Measurements from ENCODE around the gene TTC34. TPM values are rescaled to one million over a fixed set of nuclear protein-coding genes. Genes with fewer than 3 reads are reported as not detected.

The TTC34 gene
- total and polyA plus RNA-seq, 9 of the 15 experiments (the other 6 are each of a cell fraction or from before 2014, with no cell fraction given) = 0.03 to 0.38 (median 0.05) TPM; not detected in 2

DNA sequence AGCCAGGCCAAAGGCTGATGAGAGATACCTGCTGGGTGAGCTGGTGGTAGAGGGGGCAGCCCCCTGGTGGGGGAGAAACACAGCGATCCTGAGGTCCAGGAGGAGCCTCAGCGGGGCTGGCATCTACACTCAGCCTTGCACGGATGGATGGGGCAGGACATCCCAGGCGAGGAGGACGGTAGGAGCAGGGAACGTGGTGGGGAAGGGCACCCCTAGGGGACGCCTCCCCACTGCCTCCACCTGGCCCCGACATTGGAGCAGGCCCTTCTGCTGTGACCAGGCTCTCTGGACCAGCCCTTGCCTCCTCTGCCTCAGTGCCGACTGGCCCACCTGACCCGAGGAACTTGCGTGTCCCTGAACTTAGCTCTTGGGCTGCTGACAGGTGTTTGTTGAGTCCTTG, 162.3 kb downstream of the TTC34 start:
- Histone ChIP-seq H3K4me2 (ENCODE audit: insufficient read depth, low read length) (no peak overlapping the region), H3K9me1 (ENCODE audit: control insufficient read depth, insufficient read depth, low read length) (peaks cover 2% of the 10 kb centered on the region), H3K4me1 (replicated peaks in 1 of 2; ENCODE audit: control insufficient read depth in 2 of 2, insufficient read depth in 2 of 2, low read length in 2 of 2) (peaks cover 0 to 33% of the 10 kb centered on the region in 2 experiments; a peak in 2 of 5 replicates), H3K4me3 (no peak overlapping the region), H3K79me2 (ENCODE audit: control insufficient read depth, insufficient read depth, low read length) (no peaks in the 10 kb centered on the region), H4K20me1 (replicated peaks; ENCODE audit: control insufficient read depth, insufficient read depth, low read length) (no peaks in the 10 kb centered on the region), H3K27me3 (ENCODE audit: control insufficient read depth in 2 of 2, insufficient read depth in 2 of 2, low read length in 2 of 2) (peaks cover 0 to 6% of the 10 kb centered on the region in 2 experiments; a peak in 1 of 5 replicates), H3K9me3 (replicated peaks; ENCODE audit: control insufficient read depth, insufficient read depth, low read depth, low read length) (no peaks in the 10 kb centered on the region), H3K27ac (ENCODE audit: extremely low read depth, low read depth, low read length) (no peak overlapping the region), H2AFZ (ENCODE audit: low read depth, low read length) (no peak overlapping the region), H3K9ac (ENCODE audit: insufficient read depth in 1 of 2, low read depth in 2 of 2, low read length in 2 of 2) (no peak overlapping the region), H3K36me3 (ENCODE audit: control insufficient read depth, insufficient read depth, low read length) (no peaks in the 10 kb centered on the region)
- TF ChIP-seq POLR2G (IDR thresholded peaks at IDR 0.05; ENCODE audit: low read depth, low read length) = 0 out of 2 replicates have a peak, but pooled peaks have one; percentile 14
- TF ChIP-seq, protein P1, sequence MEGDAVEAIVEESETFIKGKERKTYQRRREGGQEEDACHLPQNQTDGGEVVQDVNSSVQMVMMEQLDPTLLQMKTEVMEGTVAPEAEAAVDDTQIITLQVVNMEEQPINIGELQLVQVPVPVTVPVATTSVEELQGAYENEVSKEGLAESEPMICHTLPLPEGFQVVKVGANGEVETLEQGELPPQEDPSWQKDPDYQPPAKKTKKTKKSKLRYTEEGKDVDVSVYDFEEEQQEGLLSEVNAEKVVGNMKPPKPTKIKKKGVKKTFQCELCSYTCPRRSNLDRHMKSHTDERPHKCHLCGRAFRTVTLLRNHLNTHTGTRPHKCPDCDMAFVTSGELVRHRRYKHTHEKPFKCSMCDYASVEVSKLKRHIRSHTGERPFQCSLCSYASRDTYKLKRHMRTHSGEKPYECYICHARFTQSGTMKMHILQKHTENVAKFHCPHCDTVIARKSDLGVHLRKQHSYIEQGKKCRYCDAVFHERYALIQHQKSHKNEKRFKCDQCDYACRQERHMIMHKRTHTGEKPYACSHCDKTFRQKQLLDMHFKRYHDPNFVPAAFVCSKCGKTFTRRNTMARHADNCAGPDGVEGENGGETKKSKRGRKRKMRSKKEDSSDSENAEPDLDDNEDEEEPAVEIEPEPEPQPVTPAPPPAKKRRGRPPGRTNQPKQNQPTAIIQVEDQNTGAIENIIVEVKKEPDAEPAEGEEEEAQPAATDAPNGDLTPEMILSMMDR (IDR thresholded peaks at IDR 0.05 in 2 of 3, conservative IDR thresholded peaks at IDR 0.05 in 1 of 3; ENCODE audit: insufficient read depth in 2 of 3, low read depth in 1 of 3, low read length in 3 of 3) = 0 out of 6 replicates have a peak, but pooled peaks of 1 of the 3 experiments have one; percentile 15
- TF ChIP-seq, protein P2, sequence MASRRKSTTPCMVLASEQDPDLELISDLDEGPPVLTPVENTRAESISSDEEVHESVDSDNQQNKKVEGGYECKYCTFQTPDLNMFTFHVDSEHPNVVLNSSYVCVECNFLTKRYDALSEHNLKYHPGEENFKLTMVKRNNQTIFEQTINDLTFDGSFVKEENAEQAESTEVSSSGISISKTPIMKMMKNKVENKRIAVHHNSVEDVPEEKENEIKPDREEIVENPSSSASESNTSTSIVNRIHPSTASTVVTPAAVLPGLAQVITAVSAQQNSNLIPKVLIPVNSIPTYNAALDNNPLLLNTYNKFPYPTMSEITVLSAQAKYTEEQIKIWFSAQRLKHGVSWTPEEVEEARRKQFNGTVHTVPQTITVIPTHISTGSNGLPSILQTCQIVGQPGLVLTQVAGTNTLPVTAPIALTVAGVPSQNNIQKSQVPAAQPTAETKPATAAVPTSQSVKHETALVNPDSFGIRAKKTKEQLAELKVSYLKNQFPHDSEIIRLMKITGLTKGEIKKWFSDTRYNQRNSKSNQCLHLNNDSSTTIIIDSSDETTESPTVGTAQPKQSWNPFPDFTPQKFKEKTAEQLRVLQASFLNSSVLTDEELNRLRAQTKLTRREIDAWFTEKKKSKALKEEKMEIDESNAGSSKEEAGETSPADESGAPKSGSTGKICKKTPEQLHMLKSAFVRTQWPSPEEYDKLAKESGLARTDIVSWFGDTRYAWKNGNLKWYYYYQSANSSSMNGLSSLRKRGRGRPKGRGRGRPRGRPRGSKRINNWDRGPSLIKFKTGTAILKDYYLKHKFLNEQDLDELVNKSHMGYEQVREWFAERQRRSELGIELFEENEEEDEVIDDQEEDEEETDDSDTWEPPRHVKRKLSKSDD (conservative IDR thresholded peaks at IDR 0.05; ENCODE audit: low read length) = no peak
- CTCF ChIA-PET (ENCODE audit: low intra/inter-chr PET ratio) = no interaction called here
- in situ Hi-C loops (cut with MboI) (loop anchor here (10.0 kb wide), 1 partner anchor 224 kb away; the partner anchor contains the start of gene PEX10), intact Hi-C loops (cut with micrococcal nuclease) (no loop called here)
- POLR2A ChIA-PET = interaction anchor here (0.6 kb wide), 1 partner anchor 193 kb away, joined by 4 read pairs; no protein-coding TSS in a partner anchor
- DNase-seq (ENCODE audit: extremely low read depth in 1 of 4, low spot score in 3 of 4) (no peak), FAIRE-seq (no peak), ATAC-seq (no peak)
- WGBS (ENCODE audit: insufficient coverage, low coverage, missing lambda C conversion rate) = 4% methylated on average over 11 of the region's 11 CpGs
- BruUV-seq (replicated peaks) = no TSS peak
